Measurements from ENCODE around the gene TNFAIP8L3.

The TNFAIP8L3 gene

DNA sequence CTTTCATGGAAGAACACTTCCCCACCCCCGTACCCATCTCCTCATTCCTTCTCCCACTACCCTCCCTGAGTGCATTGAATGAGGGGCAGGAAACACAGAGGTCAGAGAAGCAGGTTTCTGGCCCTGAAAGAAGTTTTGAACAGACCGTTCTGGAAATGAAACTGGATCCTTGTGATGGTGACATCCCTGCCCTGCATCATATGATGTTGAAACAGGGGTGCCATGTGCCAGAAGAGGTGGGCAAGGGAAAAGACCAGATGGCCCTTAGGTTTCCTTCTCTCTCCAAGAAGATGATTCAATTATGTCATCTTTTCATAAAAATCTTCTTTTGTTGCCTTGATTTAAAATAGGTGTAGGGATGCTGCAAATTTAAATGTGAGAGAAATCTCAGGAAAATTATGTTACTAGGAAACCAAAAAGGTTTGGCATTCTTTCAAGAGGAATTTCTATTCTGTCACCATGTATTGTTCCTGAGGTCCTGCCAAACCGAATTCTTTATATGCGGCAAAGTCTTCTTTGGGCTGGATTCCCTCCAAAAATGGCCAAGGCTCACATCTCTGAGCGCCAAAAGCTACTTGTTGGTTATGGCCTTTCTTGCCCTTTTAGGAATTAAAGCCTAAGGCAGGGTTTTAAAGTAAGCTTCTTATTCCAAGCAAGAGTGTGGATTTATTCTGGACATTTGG is 19.9 kb upstream of the TNFAIP8L3 start:
- FAIRE-seq = no peak

DNA sequence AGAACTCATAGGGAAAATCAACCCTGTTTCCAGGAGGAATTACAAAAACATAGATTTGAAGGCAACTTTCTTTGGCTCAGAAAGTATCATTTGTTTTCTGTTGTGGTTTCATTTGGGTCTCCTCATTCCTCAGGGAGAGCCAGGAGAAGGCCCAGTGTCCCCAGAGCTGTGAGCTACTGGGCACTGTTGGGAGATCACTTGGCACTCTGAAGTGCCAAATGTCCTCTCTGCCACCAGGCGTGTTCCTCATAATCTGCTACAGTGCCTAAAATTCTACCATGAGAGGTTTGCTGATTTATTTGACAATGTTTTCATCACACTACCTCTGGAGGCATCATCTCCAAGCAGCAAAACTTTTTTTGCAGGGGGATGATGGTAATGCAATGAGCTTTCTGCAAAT is 17.4 kb upstream of the TNFAIP8L3 start:
- FAIRE-seq = no peak

DNA sequence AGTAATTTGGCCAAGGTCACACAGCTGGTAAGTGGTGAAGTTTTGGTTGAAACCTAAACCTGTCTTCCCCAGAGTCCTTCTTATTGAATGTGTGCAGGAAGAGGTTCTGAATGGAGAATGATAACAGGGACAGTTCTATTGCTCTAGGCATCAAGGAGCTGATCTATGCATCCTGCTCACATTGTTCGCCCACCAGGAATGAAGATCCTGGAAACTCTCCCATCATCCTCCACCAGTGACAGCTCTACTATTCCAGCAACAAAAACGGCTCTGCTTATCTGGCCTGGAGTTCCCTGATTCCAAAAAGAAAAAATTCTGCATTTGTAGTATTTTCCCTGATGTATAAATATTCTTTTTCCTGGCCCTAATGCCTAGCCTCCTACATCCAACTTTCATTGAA is 16.4 kb upstream of the TNFAIP8L3 start:
- no peak for FAIRE-seq

DNA sequence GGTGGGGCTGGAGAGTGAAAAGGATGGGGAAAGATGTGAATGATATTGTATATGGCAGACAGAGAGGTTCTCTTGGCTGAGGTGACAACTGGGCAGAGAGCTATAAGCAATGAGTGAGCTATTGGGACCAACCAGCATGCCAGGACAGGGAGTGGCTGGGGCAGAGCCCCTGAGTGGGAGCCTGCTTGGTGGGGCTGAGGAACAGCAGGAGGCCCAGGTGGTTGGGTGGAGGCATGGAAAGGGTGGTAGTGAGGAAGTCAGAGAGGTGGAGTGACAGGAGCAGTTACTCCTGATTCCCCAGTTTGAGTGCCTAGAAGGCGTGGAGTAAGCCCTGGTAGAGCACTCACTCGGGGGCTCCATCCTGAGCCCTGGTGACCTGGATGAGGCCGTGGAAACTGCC is 15.5 kb upstream of the TNFAIP8L3 start:
- FAIRE-seq = no peak

DNA sequence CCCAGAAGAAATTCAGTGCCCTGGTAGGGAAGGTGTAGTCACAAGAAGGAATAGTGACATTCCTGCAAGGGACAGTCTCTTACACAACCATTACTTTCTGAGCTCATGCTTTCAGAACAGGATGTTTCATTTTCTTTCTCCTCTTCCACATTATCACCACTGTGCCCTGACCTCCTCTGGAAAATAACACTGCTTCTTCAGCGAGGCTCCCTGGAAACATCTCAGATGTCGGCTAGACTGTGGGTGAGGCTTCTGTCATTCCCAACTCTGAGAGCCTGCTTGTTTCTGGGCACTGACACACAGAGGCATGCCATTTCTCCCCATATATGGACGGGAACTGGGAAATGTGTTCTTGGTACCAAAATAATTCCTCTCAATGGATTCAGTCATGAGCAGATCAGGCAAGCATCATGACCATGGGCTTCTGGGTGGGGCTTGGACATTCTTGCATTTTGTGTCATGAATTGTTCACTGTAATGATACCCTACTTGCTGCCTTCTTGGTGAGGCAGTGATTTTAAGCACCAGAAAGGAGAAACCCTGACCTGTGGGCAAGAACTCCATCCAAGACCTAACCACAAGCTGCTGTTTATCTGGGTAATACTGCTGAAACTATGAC is 14.3 kb upstream of the TNFAIP8L3 start:
- FAIRE-seq = no peak

DNA sequence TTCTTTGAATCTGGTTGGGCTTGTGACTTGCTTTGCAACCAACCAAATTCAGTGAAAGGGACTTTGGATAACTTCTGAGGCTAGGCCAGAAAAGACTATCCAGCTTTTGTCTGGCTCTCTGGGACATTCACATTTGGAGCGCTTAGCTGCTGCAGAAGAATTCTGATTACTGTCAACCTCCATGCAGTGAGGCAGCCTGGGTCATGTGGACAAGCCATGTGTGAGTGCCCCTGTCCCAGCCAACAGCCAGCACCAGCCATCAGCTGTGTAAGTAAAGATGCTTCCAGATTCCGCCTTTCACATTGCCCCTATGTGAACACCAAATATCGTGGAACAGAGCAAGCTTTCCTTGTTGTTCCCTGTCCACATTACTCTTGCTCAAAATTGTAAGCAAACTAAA is 12.9 kb upstream of the TNFAIP8L3 start:
- no peak for FAIRE-seq

DNA sequence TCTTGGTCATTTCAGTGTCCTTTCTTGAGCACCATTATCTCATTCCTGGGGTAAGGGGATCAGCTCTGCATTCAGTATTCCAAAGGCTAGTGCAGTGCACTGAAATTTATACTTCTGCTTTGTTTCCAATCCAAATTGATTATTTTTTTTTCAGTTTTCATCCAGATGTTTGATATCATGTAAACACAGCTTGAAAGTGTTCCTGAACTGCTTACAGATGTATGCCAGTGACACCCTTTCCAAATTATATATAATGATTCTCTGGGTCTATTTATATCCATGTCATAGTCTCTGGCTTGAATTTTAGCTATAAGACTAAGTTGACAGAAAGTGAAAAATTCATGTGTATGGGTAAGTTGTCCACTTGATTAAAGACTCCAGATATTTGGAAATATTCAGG is 11.8 kb upstream of the TNFAIP8L3 start:
- no peak for FAIRE-seq

DNA sequence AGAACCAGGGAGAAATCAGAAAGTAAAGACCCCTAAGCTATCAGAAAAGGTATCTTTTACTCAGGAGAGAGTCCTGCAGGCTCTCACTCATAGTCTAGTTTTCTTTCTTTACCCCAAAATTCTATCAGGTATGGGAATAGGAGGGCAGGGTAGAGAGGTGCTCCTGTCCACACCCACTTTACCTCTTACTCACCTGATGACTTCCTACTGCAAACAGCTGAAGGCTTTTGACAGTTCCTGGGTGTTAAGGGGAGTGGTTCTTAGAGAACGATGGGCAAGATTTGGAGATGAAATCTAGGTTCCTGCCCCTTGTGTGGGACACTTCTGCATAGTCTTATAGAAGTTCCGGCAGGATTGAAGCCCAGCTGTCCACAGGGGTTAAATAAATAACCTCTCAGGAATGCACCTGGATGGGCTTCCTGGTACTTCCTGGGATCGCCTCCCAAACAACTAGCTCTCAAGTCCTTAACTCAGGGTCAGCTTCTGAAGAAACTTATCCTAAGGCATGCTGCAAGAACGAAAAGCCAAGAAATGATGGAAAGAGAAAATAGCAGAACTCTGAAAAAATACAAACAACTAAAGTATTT is 10.8 kb upstream of the TNFAIP8L3 start:
- no peak for FAIRE-seq

DNA sequence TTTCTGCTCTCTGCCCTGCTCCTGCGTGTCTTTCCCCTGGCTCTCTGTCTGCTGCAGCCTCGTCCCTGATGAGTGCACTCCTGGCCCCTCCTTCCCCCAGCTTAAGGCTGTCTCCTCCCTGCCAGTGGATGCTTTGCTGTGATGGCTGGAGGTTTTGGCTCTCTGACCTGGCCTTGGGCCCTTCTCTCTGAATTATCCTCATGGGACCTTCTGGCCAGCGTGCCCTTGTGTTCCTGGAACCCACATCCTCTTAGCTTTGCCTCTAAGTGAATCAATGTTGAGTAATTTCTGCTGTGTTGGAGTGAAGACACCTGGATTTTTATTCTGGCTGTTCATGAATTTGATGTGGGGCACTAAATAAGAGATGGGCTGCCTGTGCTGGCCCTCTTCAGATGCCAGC is 9.8 kb upstream of the TNFAIP8L3 start:
- no peak for FAIRE-seq

DNA sequence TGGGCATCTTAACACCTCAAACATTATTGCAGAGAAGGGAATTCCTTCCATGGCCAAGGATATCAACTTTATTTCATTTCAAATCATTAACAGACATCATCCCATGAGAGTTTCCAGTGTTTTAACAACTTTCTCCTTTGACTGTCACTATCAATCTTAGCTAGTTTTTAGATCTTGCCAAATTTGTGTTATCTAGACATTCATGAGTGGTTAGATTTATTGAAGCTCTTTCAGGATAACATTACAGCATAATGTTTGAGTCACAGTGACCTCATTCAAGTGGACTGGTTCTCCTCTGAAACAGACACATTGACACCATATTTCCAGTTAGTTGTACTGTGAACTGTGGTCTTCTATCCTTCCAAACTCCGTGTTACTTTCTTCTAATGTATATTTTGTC is 8.6 kb upstream of the TNFAIP8L3 start:
- FAIRE-seq = no peak

DNA sequence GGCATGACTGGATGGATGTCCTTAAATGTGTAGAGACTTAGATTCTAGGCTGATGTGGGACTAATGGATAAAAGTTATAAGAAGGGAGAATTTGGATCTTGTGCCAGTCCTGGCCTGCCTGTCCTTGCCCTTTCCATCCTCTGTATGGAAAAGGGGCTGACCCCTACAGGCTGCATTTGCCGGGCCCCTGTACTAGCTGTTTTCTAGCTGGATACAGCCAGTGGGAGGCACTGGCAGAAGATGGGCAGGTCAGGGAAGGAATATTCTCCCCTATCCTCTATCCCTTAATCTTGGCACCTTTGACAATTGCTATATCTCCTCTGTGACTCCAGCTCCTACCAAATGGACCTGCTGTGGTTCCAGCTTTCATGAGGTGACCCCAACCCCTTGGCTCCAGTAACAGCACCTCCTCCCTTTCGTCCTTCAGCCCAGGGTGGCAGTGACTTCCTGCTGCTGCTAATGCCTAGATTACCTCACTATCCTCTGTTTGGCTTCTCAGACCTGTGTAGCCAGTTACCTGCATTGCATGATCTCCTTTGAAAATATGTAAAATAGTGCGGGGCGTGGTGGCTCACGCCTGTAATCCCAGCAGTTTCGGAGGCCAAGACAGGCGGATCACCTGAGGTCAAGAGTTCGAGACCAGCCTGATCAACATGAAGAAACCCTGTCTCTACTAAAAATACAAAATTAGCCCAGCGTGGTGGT is 6.2 kb upstream of the TNFAIP8L3 start:
- no peak for FAIRE-seq

DNA sequence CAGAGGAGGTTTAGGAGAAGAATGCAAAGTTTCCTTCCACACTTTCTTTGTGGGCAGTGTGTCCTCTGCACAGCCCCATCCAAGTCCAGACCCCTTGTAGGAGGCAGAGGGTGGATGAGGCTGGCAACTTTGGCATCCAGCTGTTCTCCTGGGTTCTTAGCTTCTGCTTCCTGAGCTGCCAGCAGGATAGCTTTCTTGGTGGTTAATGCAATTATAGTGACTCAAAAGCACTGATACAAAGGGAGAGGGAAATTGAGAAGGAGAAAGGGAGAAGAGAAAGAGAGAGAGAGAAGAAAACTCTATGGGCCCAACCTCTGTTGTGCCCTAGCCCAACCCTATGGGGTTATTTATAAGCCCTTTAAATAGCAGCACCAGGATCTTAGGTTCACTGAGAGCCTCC is 4.5 kb upstream of the TNFAIP8L3 start:
- FAIRE-seq = no peak

DNA sequence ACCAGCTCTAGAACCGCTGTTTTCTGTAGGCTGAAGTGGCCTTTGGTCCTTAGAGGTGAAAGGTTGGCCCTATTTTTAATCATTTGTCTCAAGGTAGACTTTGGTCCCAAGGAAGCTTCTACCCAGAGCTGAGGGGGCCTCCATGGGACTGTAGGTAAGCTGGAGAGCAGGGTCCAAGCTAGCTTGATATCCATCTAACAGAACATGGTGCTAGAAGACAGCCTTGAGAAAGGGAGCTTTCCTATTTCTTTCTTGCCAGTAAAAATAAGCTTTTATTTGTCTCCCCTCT is 3.6 kb upstream of the TNFAIP8L3 start:
- FAIRE-seq = no peak

DNA sequence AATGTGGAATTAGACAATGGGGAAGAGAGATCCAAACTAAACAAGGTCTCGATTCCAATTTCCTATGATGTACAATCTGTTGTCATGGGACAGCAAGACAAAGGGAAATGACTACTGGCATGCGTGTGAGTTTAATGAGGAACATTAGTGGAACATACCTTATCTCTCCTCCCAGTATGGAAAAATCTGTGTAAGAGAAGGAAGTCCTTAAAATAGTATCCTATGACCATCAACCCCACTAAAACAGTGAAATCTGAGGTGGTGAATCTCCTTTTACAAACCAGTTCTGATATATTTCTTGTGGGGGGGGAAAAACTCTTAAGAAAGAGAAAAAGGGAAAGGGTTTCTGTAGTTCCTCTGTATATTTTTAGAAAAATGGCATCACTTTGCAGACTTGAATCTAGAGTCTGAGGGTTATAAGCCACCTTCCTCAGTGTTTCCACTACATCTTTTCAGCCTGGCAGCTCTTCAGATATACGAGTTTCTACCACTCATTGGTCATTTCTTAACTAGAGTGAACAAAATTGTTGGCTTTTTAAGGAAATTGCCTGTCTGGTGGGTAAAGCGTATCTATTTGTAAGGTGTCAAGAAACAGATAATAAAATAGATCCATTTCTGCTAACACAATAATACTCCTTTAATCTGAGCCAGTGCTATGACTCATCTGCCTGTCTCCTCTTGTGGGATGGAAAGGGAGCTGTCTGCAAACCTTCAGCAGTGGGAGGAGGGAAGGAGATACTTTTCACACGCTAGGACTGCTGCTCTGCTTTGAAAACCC is 3.0 kb upstream of the TNFAIP8L3 start:
- no peak for FAIRE-seq

DNA sequence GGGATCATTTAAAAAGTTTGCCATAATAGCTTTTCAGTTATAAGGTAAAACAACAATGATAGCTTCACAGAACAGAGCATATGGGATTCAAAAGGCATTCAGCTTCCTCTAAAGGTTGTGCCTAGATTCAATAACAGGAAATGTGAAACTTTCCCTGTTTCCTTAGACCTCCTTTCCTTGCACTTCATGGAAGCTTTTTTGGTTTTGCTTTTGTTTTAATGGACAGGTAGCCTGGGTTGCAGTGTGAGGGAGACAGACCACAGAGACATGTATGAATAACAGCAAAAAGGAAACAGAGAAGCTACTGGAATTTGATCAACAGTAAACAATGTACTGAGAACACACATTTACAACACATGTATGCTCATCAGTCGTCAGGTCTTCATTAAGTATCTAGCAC is 2.3 kb upstream of the TNFAIP8L3 start:
- no peak for FAIRE-seq

DNA sequence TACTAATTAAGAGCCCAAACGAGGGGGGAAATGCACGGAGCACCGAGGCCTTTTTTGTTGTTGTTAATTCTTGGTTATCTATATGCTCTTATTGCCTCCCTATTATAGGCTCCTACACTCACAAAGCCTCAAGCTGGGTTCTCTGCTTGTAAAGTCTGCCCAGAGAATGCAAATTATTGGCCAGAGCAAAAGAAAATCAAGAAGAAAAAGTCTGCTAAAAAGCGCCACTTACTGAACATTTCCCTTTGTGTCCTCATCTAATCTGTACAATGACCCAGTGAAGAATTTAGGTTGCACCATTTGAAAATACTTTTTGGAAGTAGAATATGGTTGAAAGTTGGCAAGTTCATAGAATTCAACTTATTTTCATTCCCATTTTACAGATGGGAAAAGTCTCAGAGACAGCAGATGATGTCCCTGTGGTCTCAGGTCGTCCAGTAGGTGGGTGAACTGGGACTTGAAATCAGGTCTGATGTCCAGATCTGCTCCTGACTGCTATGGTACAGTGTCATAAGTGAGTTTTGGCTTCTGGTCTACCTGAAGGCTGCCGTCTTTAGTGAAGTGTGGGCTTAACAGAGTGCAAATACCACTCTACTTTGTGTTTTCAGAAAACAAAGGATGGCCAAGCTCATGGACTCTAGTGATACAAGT is 1.1 kb upstream of the TNFAIP8L3 start:
- no peak for FAIRE-seq

DNA sequence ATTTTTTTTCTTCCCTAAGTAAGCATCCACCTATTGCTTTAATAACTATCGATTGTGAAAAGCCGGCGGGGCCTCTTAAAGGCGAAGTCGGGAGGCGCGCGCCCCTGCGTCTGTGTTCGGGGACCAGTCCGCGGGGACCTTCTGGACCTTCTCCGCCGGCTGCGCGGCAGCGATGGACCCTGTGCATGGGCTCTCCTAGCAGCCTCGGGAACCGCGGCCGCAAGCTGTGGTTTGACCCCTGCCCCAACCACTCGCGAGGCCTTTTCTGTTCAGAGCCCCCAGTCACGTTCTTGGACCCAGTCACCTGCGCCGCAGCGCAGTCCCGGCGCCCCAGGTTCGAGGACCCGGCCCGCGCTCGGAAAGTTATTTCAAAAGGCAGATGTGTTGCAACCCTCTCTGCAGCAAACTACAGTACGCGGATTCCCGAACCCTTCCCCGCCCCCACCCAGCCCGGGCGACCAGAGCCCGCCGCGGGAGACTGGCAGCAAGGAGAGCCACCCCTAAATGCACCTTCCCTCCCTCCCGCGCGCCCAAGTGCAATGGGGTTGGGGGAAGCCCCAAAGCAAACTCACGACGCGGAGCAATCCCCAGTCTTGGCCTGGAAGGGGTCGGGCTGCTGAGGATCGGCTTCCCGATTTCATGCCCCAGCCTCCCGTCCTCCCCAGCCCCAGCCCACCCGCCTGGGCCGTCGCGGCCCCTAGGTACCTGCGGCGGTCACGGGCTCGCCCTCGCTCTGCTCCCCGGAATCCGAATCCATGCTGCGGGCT is 684 bp downstream of the TNFAIP8L3 start:
- no peak for FAIRE-seq

DNA sequence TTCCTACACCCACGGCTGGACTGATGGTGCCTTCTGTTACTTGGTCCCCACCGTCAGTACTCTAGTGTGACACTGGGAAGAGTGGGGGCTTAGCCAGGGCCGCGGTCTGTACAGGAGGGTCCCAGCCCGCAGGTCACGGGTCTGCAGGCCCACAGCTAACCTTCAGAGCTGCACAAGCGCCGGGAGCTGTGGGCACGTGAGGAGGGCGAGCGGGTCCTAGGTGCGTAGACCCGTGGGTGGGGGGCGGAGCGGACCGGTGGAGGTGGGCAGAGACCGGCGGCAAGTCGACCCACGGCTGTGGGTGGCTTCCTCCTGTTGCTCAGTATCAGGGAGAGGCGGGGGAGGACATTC is 1.2 kb downstream of the TNFAIP8L3 start:
- no peak for FAIRE-seq

DNA sequence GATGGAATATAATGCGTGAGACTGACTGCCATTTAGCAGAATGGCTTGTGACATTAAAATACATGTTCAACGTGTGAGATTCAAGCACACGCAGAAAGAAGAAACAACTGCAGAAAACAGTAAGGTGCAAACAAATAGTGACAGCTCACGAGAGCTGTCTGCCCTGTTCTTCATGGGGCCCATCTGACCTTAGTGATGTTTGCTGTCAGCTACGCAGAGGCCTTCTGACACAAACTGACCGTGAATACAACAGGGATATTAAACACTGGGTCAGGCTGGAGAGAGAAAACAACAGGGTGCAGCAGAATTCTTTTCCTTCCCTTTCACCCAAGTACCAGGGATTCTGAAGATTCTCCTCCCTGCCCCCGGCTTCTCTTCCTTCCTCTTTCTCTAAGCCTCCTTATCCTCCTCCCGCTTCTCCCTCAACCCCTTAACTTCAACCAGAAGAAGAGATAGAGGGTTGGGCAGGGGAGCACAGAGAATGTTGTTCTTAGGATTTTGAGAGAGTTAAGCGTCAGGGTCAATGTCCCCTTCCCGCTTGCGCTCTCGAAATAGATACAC is 2.1 kb downstream of the TNFAIP8L3 start:
- FAIRE-seq = no peak

DNA sequence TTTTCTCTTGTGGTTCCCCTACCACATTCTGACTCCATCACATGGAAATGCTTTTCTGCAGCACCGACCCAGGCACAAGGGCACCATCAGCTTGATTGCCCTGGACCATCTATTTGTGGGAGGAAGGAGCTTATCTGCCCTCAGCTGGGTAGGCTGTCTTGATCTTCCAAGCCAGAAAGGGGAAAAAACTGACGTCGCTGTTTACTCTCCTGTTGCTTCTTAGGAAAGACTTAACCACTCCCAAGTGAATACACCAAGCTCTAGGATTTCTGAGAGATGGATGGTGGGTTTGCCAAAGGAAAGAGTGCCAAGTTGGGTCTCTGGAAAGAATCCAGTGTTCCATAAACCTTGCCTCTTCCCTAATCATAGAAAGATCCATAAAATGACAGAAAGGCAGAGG is 4.0 kb downstream of the TNFAIP8L3 start:
- FAIRE-seq = no peak

DNA sequence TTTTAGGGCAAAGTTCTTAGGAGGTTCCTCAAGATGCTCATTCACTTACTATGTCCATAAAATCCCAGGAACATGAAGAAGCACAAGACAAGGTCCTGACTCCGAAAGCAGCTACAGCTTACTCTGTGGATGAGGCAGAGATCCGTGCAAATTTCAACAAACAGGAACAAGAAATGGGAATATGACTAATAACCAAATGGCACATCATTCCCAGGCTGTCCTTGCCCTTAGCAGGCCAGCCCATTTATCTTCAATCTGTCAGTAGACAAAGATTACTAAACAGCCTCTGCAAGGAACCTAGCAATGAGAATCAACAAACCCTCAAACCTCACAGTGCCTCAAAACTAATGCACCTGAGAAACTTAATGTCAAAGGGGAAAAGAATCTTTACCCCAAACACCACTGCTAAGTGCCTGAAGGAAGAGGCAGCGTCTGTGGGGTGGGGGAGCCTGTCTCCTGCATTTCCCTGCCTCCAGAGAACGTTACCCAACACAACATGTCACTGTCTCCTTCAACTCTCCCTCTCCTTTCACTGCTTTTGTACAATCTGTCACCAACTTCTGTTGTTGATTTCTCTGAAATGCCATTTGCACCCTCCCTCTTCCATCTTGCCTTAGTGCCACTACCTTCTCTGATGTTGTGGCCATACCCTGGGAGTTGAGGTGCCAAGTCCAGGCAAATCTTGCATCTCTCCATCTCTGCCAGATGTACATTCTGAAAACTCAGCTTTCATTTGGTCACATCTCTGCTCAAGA is 4.8 kb downstream of the TNFAIP8L3 start:
- no peak for FAIRE-seq
